Renal pelvis (tissue), 4 donors: ENCODE data around the gene CEP85L. TPM values are rescaled to one million over a fixed set of nuclear protein-coding genes. Genes with fewer than 3 reads are reported as not detected.

ENCODE experiments used
- DNase-seq: peaks from one replicate; pipeline ENCODE4 v3.0.0-alpha.2; 2013
- polyA plus RNA-seq, 3 donors: library from polyadenylated mRNA; unstranded; fragments of 120-200 nt; gene quantifications; one replicate each; pipeline ENCODE4 v1.2.1, GENCODE V29; 2013; ENCODE audit not compliant: insufficient read length in 3 of 3

Gene CEP85L
- polyA plus RNA-seq, 3 donors = 6.3 to 6.4 (median 6.4) TPM

- DNase-seq = no peak
Observed at GRCh38 chr6:118627724-118628123, 23.7 kb downstream of the CEP85L start.

GRCh38 chr6:118625833-118626232, 25.6 kb downstream of the CEP85L start:
- no peak for DNase-seq

DNA sequence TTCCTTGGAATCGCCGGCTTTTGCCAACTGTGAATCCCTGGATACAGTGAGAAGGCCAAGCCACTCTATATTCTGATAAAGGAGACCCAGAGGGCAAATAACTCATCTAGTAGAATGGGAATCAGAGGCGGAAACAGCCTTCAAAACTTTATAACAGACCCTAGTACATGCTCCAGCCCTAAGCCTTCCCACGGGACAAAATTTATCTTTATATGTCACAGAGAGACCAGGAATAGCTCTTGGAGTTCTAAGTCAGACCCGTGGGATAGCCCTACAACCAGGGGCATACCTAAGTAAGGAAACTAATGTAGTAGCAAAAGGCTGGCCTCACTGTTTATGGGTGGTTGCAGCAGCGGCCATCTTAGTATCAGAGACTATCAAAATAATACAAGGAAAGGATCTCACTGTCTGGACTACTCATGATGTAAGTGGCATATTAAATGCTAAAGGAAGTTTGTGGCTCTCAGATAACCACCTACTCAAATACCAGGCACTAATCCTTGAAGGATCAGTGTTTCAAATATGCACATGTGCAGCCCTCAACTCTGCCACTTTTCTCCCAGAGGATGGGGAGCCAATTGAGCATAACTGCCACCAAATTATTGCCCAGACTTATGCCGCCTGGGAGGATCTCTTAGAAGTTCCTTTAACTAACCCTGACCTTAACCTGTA, 29.5 kb downstream of the CEP85L start:
- no peak for DNase-seq

DNA sequence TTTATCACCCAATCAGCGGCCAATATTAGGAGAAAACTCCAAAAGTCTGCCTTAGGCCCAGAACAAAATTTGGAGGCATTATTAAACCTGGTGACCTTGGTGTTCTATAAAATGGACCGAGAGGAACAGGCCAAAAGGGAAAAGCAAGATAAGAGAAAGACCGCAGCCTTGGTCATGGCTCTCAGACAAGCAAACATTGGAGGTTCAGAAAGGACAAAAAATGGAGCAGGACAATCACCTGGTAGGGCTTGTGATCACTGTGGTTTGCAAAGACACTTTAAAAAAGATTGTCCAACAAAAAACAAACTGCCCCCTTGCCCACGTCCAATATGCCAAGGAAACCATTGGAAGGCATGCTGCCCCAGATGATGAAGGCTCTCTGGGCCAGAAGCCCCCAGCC, 31.2 kb downstream of the CEP85L start:
- no peak for DNase-seq

GRCh38 chr6:118618676-118619377, 32.6 kb downstream of the CEP85L start:
- no peak for DNase-seq

DNA sequence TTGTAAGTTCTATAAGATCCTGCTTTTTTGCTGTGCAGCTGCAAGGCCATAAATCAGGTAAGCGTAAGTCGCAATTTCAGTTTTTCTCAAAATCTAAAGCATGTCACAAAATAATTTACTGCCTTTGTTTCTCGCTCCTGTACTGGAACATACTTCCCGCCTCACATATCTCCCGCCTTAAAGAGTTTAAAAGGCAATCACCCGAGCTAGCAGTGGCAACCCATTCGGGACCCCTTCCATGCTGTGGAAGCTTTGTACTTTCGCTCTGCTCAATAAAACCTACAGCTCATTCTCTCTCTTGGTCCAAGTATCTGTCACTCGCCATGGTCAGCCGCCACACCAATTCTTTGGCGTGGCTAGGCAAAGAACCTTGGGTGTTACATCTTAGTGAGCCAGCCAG, 34.0 kb downstream of the CEP85L start:
- DNase-seq = peak; percentile 73

DNA sequence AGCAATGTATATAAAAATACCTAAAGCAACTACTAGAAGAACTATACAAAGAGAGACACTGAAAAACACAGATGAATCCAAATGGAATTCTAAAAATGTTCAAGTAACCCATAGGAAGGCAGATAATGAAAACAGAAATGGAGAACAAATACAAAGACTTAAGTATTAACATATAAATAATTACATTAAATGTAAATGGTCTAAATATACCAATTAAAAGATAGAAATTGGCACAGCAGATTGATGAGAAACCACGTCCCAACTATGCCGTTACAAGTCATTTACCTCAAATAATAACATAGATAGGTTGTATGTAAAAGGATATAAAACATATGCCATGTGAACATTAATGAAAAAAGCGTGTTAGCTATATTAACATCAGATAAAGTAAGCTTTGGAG, 40.1 kb downstream of the CEP85L start:
- DNase-seq = no peak

- no peak for DNase-seq
Observed at GRCh38 chr6:118606858-118607257, 44.5 kb downstream of the CEP85L start.

- no peak for DNase-seq
Observed at GRCh38 chr6:118606268-118606667, 45.1 kb downstream of the CEP85L start.

- no peak for DNase-seq
Observed at GRCh38 chr6:118603372-118603771, 48.0 kb downstream of the CEP85L start.

GRCh38 chr6:118602300-118602699, 49.1 kb downstream of the CEP85L start:
- no peak for DNase-seq

DNA sequence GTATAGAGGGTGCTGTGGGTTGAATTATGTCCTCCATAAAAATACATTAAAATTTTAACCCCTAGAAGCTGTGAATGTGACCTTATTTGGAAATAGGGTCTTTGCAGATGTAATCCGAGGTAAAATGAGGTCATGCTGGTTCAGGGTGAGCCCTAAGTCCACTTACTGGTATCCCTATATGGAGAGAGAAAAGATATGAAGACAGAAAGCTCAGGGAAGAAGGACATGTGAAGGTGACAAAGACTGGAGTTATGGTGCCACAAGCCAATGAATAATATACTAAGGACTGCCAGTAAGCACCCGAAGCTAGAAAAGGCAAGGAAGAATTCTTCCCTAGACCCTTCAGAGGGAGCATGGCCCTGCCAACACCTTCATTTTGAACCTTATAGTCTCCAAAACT, 53.1 kb downstream of the CEP85L start:
- no peak for DNase-seq

DNA sequence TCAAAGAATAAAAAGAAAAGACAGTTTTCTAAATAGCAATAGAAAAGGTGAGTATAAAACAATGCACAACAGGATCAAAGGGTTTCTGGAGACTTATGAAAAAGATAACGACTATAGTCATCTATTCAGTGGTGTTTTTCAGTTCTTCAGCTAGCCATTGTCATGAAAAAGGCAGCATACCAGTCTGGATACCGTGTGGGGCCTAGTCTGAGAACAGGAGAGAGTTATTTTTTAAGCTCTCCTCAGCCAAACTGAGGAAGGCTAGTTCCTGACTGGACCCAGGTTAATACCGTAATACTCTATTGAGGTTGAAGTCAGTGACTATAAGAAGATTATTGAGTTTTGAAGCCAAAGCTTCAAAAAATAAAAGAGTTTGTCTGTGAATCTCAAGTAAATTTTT, 53.8 kb downstream of the CEP85L start:
- no peak for DNase-seq

DNA sequence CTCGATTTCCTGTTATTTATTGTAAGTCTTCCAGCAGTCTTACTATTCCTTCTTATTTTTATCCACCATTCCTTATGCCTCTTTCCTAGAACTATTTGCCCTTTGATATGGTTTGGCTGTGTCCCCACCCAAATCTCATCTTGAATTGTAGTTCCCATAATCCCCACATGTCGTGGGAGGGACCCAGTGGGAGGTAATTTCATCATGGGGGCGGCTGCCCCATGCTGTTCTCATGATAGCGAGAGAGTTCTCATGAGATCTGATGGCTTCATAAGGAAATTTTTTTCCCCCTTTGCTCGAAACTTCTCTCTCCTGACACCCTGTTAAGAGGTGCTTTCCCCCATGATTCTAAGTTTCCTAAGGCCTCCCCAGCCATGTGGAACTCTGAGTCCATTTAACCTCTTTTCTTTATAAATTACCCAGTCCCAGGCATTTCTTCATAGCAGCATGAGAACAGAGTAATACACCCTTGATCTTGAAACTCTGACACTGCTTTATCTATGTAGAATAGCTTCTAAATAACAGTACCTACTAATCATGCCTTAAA, 54.5 kb downstream of the CEP85L start:
- DNase-seq = no peak

DNA sequence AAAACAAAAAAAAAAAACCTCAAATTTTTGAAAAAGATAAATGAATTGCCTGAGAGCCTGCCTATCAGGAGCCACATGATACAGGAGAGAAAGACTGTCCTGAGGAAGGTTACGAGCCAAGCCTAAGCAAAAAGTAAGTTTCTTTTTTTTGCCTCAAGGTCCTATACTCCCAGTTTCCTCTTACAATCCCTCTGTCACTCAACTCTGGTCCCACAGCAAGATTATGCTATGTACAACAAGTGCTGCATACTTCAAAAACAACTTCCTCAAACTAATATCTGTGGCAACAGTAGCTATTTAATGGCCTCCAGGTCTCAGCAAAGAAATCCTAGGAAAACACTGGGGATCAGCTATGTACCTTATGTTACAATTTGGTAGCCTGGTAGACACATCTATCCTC, 56.5 kb downstream of the CEP85L start:
- DNase-seq = no peak

GRCh38 chr6:118591897-118592296, 59.5 kb downstream of the CEP85L start:
- peak; percentile 14 for DNase-seq

DNA sequence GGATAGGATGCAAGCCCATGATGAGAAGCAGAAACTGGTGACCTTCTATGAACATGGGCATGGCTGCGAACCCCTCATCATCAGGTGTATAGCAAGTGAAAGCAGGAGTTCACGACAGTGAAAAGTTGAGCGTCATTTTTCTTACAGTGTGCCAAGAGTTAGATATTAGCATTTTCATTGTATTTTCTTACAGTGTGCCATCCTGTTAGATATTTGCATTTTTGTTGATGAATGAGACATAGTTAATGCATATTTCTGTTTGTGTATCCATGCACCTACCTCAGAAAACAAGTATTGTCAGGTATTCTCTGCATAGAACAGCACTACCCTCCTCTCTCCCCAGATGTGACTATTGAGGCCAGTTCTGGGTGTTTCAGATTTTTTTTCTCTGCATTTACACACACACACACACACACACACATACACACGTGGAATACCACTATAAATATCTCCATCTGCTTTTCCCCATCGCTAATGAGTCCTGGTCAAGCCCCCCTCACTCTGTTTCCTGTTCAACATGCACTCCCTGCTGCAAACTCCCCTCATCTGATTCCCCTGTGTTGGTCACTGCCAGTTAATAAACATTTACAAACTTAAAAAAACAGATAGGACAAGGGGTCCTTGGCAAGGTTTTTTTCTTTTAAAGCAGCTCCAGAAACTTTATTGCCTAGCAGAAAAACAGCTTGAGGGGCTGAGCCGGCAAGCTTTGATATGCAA, 61.6 kb downstream of the CEP85L start:
- DNase-seq = peak; percentile 26

- DNase-seq = no peak
Observed at GRCh38 chr6:118589186-118589585, 62.2 kb downstream of the CEP85L start.

- DNase-seq = no peak
Observed at GRCh38 chr6:118588626-118589025, 62.8 kb downstream of the CEP85L start.

DNA sequence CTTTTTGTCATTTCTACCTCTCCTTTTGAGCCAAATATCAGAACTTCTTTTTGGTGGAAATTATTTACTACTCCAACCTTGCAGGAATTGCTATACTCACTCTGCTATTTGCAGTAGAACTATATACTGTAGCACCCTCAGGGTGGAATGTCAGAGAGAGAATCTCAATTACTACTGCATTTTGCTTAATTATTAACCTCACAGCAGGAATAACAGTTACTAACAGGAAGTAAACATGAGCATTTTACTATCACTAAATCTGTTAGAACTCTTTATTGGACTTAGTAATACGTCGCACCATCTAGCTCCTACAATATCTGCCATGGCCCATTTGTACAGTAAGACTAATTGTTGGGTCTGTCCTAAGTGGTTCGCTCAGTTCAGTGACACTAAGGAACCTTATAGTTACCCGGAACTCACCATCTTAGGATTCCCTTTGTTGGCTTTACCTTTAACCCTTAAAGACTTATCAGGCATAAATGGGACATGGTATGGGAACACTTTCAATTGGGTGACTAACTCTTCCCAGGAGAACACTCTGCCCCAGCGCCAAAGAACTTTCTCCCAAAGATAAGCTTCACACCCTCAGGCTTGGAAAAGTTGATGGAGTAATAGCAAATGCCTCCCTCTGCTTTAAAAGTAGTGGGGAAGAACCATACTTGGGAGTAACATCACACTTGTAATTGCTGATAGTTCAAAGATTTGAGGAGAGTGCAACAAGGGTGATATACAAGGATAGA, 64.5 kb downstream of the CEP85L start:
- no peak for DNase-seq

DNA sequence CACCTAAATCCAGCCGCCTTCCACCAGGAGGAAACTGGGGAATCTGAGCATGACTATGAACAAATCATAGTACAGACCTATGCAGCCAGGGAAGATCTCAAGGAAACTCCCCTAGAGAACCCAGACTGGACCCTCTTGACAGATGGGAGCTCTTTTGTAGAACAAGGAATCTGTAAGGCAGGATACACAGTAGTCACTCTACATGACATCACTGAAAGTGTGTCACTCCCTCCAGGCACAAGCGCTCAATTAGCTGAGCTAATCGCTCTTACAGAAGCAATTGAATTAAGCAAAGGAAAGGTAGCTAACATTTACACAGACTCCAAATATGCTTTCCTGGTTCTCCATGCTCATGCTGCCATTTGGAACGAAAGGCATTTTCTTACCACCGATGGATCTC, 66.5 kb downstream of the CEP85L start:
- DNase-seq = no peak

DNA sequence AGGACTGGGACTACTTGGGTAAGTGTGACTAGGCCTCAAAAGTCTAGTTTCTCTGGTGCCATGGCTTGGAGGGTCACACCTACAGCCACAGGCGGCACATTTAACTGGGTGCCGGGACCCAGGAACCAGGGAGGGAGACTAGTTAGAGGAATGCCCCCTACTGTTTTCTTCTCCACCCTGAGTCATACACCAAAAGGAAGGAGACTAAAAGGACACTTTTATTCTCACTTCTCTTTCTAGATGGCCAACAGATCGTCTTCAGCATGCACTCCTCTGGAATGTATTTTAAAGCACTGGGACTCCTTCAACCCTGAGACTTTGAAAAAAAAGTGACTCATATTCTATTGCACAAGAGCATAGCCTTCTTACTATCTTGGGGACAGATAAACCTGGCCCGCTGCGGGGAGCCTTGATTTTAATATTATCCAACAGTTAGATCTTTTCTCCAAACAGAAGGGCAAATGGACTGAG, 69.9 kb downstream of the CEP85L start:
- no peak for DNase-seq
